SK-N-SH treated with all-trans-retinoic acid at 6 μM for 48 hours (cell line): ENCODE data around the gene CCDC24.

Experiments
- ATAC-seq: fragments of 200-7000 bp; cut with Tn5 transposase; 3 replicates; pipeline ENCODE4 v1.9.1; 2020; ENCODE audit warnings: mild to moderate bottlenecking, moderate library complexity
- ARNTL ChIP-seq: fragments of 450-650 bp; formaldehyde crosslinking; IDR thresholded peaks from 2 replicates; pipeline ENCODE4 v1.5.0; 2020; ENCODE audit warnings: low read depth, mild to moderate bottlenecking, moderate library complexity, borderline replicate concordance
- BACH2 ChIP-seq: fragments of 250-450 bp; sonication (Bioruptor Pico); IDR thresholded peaks from 2 replicates; pipeline ENCODE4 v1.9.0; 2021; ENCODE audit warnings: mild to moderate bottlenecking, borderline replicate concordance
- CSDC2 ChIP-seq: fragments of 250-450 bp; sonication (Bioruptor Pico); IDR thresholded peaks from 2 replicates; pipeline ENCODE4 v1.5.0; 2020; ENCODE audit warnings: mild to moderate bottlenecking, moderate library complexity
- ESRRG ChIP-seq: fragments of 250-450 bp; sonication (Bioruptor Pico); IDR thresholded peaks from 2 replicates; pipeline ENCODE4 v1.6.1; 2021; ENCODE audit warnings: mild to moderate bottlenecking
- GLIS3 ChIP-seq: fragments of 250-450 bp; sonication (Bioruptor Pico); IDR thresholded peaks from 2 replicates; pipeline ENCODE4 v1.5.0; 2020; ENCODE audit warnings: mild to moderate bottlenecking, moderate library complexity
- ISL1 ChIP-seq: fragments of 250-450 bp; sonication (Bioruptor Pico); IDR thresholded peaks from 2 replicates; pipeline ENCODE4 v2.1.2; 2022; ENCODE audit warnings: mild to moderate bottlenecking, moderate library complexity
- OSR1 ChIP-seq: fragments of 250-450 bp; sonication (Bioruptor Pico); IDR thresholded peaks from 2 replicates; pipeline ENCODE4 v1.8.0; 2022; ENCODE audit warnings: moderate library complexity, mild to moderate bottlenecking, inconsistent platforms
- PPARA ChIP-seq: fragments of 250-450 bp; sonication (Bioruptor Pico); IDR thresholded peaks from 2 replicates; pipeline ENCODE4 v1.5.0; 2020; ENCODE audit warnings: mild to moderate bottlenecking, borderline replicate concordance
- RARB ChIP-seq: fragments of 250-450 bp; sonication (Bioruptor Pico); IDR thresholded peaks from 2 replicates; pipeline ENCODE4 v1.8.0; 2021; ENCODE audit warnings: mild to moderate bottlenecking, moderate library complexity
- SNAI2 ChIP-seq: fragments of 250-450 bp; sonication (Bioruptor Pico); IDR thresholded peaks from 2 replicates; pipeline ENCODE4 v1.5.0; 2020; ENCODE audit warnings: mild to moderate bottlenecking, moderate library complexity
- TCF4 ChIP-seq: fragments of 250-450 bp; sonication (Bioruptor Pico); IDR thresholded peaks from 2 replicates; pipeline ENCODE4 v1.8.0; 2021; ENCODE audit warnings: mild to moderate bottlenecking, moderate library complexity, borderline replicate concordance
- TOX ChIP-seq: fragments of 250-450 bp; sonication (Bioruptor Pico); IDR thresholded peaks from 2 replicates; pipeline ENCODE4 v1.8.0; 2021; ENCODE audit warnings: mild to moderate bottlenecking, moderate library complexity, borderline replicate concordance
- ZC3H10 ChIP-seq: fragments of 250-450 bp; sonication (Bioruptor Pico); IDR thresholded peaks from 2 replicates; pipeline ENCODE4 v1.5.1; 2021; ENCODE audit warnings: mild to moderate bottlenecking, moderate library complexity
- ZFP3 ChIP-seq: fragments of 250-450 bp; sonication (Bioruptor Pico); IDR thresholded peaks from 2 replicates; pipeline ENCODE4 v1.5.0; 2020; ENCODE audit warnings: mild to moderate bottlenecking, moderate library complexity
- ZFP30 ChIP-seq: fragments of 450-650 bp; formaldehyde crosslinking; IDR thresholded peaks from 2 replicates; pipeline ENCODE4 v1.5.0; 2022; ENCODE audit warnings: mild to moderate bottlenecking, moderate library complexity
- ZNF565 ChIP-seq: fragments of 450-650 bp; formaldehyde crosslinking; conservative IDR thresholded peaks from 2 replicates; pipeline ENCODE4 v1.5.0; 2020; ENCODE audit warnings: low read depth, mild to moderate bottlenecking, moderate library complexity
- ZNF70 ChIP-seq: fragments of 450-650 bp; formaldehyde crosslinking; IDR thresholded peaks from 2 replicates; pipeline ENCODE4 v1.5.0; 2020; ENCODE audit warnings: mild to moderate bottlenecking, moderate library complexity
- ZNF8 ChIP-seq: fragments of 450-650 bp; formaldehyde crosslinking; IDR thresholded peaks from 2 replicates; pipeline ENCODE4 v1.5.0; 2020; ENCODE audit warnings: mild to moderate bottlenecking, moderate library complexity
- TF ChIP-seq, protein P1 (sequence below): fragments of 250-450 bp; sonication (Bioruptor Pico); IDR thresholded peaks from 2 replicates; pipeline ENCODE4 v1.8.0; 2020; ENCODE audit warnings: mild to moderate bottlenecking, moderate library complexity, borderline replicate concordance
- TF ChIP-seq, protein P2 (sequence below): fragments of 250-450 bp; sonication (Bioruptor Pico); IDR thresholded peaks from 2 replicates; pipeline ENCODE4 v1.5.1; 2021; ENCODE audit warnings: mild to moderate bottlenecking, moderate library complexity
- TF ChIP-seq, protein P3 (sequence below): fragments of 250-450 bp; sonication (Bioruptor Pico); IDR thresholded peaks from 2 replicates; pipeline ENCODE4 v1.8.0; 2021; ENCODE audit warnings: low read depth, mild to moderate bottlenecking, moderate library complexity, borderline replicate concordance
- TF ChIP-seq, protein P4 (sequence below): fragments of 250-450 bp; sonication (Bioruptor Pico); IDR thresholded peaks from 2 replicates; pipeline ENCODE4 v1.5.1; 2020; ENCODE audit warnings: low read depth, mild to moderate bottlenecking, moderate library complexity
- TF ChIP-seq, protein P5 (sequence below): fragments of 250-450 bp; sonication (Bioruptor Pico); IDR thresholded peaks from 2 replicates; pipeline ENCODE4 v1.5.0; 2020; ENCODE audit warnings: mild to moderate bottlenecking, moderate library complexity

The CCDC24 gene

DNA sequence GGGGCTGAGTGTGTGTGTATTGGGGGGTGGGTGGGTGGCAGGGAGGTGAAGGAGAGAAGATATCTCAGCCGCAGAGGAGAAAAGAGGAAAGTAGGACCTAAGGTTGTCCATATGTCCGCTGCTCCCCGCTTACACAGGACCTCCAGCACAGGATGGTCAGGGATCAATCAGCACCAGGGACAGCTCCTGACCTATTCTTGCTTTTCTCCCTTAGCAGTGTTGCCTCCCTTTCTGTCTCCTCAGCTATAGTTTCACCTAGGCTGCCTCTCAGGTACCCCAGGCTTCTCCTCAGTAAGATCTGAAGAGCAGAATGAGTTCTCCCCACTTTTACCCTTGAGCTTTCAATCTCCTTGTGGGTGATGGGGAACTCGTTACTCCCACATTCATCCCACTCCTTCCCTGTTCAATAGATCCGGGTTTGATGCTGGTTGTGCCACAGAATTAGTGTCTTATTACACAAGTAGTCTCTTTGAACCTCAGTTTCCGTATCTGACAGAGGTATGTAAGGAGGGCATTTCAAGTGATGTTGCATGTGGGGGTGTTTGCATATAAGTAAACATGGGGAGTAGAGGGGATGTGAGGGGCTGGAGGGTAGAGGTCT lies 23.0 kb upstream of the CCDC24 start:
- no peak for ATAC-seq
- TF ChIP-seq OSR1 (CRISPR knock-in tag) (no peak), ZNF70 (CRISPR knock-in tag) (no peak), ZNF565 (no peak), ZC3H10 (CRISPR knock-in tag) (no peak), ZFP3 (CRISPR knock-in tag) (no peak), ISL1 (CRISPR knock-in tag) (no peak), GLIS3 (CRISPR knock-in tag) (no peak), ESRRG (no peak), ZNF8 (no peak), ZFP30 (CRISPR knock-in tag) (no peak), CSDC2 (CRISPR knock-in tag) (no peak), RARB (CRISPR knock-in tag) (no peak), SNAI2 (CRISPR knock-in tag) (no peak), BACH2 (CRISPR knock-in tag) (no peak), TOX (CRISPR knock-in tag) (no peak)
- TF ChIP-seq, protein P1, sequence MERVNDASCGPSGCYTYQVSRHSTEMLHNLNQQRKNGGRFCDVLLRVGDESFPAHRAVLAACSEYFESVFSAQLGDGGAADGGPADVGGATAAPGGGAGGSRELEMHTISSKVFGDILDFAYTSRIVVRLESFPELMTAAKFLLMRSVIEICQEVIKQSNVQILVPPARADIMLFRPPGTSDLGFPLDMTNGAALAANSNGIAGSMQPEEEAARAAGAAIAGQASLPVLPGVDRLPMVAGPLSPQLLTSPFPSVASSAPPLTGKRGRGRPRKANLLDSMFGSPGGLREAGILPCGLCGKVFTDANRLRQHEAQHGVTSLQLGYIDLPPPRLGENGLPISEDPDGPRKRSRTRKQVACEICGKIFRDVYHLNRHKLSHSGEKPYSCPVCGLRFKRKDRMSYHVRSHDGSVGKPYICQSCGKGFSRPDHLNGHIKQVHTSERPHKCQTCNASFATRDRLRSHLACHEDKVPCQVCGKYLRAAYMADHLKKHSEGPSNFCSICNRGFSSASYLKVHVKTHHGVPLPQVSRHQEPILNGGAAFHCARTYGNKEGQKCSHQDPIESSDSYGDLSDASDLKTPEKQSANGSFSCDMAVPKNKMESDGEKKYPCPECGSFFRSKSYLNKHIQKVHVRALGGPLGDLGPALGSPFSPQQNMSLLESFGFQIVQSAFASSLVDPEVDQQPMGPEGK: no peak
- TF ChIP-seq, protein P2, sequence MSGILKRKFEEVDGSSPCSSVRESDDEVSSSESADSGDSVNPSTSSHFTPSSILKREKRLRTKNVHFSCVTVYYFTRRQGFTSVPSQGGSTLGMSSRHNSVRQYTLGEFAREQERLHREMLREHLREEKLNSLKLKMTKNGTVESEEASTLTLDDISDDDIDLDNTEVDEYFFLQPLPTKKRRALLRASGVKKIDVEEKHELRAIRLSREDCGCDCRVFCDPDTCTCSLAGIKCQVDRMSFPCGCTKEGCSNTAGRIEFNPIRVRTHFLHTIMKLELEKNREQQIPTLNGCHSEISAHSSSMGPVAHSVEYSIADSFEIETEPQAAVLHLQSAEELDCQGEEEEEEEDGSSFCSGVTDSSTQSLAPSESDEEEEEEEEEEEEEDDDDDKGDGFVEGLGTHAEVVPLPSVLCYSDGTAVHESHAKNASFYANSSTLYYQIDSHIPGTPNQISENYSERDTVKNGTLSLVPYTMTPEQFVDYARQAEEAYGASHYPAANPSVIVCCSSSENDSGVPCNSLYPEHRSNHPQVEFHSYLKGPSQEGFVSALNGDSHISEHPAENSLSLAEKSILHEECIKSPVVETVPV: no peak
- TF ChIP-seq, protein P3, sequence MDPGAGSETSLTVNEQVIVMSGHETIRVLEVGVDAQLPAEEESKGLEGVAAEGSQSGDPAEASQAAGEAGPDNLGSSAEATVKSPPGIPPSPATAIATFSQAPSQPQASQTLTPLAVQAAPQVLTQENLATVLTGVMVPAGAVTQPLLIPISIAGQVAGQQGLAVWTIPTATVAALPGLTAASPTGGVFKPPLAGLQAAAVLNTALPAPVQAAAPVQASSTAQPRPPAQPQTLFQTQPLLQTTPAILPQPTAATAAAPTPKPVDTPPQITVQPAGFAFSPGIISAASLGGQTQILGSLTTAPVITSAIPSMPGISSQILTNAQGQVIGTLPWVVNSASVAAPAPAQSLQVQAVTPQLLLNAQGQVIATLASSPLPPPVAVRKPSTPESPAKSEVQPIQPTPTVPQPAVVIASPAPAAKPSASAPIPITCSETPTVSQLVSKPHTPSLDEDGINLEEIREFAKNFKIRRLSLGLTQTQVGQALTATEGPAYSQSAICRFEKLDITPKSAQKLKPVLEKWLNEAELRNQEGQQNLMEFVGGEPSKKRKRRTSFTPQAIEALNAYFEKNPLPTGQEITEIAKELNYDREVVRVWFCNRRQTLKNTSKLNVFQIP (CRISPR knock-in tag): no peak
- TF ChIP-seq, protein P4, sequence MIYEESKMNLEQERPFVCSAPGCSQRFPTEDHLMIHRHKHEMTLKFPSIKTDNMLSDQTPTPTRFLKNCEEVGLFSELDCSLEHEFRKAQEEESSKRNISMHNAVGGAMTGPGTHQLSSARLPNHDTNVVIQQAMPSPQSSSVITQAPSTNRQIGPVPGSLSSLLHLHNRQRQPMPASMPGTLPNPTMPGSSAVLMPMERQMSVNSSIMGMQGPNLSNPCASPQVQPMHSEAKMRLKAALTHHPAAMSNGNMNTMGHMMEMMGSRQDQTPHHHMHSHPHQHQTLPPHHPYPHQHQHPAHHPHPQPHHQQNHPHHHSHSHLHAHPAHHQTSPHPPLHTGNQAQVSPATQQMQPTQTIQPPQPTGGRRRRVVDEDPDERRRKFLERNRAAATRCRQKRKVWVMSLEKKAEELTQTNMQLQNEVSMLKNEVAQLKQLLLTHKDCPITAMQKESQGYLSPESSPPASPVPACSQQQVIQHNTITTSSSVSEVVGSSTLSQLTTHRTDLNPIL (CRISPR knock-in tag): no peak

DNA sequence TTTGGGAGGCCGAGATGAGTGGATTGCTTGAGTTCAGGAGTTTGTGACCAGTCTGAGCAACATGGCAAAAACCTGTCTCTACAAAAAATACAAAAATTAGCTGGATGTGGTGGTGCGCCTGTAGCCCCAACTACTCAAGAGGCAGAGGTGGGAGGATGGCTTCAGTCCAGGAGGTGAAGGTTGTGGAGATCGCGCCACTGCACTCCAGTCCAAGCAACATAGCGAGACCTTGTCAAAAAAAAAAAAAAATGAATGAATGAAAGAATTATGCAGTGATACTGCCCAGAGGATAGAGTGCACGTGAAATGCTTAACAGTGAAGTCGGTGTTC lies 22.0 kb upstream of the CCDC24 start:
- no peak for ATAC-seq
- no peak for TF ChIP-seq BACH2 (CRISPR knock-in tag)
- TF ChIP-seq GLIS3 (CRISPR knock-in tag): no peak
- TF ChIP-seq ESRRG: no peak
- TF ChIP-seq ARNTL (CRISPR knock-in tag): no peak
- TF ChIP-seq PPARA (CRISPR knock-in tag): no peak
- TF ChIP-seq, protein P2: no peak
- TF ChIP-seq, protein P5, sequence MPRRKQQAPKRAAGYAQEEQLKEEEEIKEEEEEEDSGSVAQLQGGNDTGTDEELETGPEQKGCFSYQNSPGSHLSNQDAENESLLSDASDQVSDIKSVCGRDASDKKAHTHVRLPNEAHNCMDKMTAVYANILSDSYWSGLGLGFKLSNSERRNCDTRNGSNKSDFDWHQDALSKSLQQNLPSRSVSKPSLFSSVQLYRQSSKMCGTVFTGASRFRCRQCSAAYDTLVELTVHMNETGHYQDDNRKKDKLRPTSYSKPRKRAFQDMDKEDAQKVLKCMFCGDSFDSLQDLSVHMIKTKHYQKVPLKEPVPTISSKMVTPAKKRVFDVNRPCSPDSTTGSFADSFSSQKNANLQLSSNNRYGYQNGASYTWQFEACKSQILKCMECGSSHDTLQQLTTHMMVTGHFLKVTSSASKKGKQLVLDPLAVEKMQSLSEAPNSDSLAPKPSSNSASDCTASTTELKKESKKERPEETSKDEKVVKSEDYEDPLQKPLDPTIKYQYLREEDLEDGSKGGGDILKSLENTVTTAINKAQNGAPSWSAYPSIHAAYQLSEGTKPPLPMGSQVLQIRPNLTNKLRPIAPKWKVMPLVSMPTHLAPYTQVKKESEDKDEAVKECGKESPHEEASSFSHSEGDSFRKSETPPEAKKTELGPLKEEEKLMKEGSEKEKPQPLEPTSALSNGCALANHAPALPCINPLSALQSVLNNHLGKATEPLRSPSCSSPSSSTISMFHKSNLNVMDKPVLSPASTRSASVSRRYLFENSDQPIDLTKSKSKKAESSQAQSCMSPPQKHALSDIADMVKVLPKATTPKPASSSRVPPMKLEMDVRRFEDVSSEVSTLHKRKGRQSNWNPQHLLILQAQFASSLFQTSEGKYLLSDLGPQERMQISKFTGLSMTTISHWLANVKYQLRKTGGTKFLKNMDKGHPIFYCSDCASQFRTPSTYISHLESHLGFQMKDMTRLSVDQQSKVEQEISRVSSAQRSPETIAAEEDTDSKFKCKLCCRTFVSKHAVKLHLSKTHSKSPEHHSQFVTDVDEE (CRISPR knock-in tag): no peak
- TF ChIP-seq, protein P1: no peak
- TF ChIP-seq ISL1 (CRISPR knock-in tag): no peak
- TF ChIP-seq, protein P3 (CRISPR knock-in tag): no peak
- no peak for TF ChIP-seq TCF4
- TF ChIP-seq, all 23 proteins: peak for 0
